Brain microvascular endothelial cell (primary cell): ENCODE data around the gene MMP11.

Experiments used
- DNase-seq: peaks from one replicate; pipeline ENCODE4 v3.0.0-alpha.2; 2020
- H3K27ac ChIP-seq: fragments of 250-450 bp; sonication (Bioruptor Pico); 2 replicates; pipeline ENCODE4 v1.5.1; 2020; ENCODE audit warnings: mild to moderate bottlenecking, moderate library complexity
- H3K27me3 ChIP-seq: fragments of 250-450 bp; sonication (Bioruptor Pico); replicated peaks from 2 replicates; pipeline ENCODE4 v1.5.1; 2020; ENCODE audit warnings: mild to moderate bottlenecking
- H3K36me3 ChIP-seq: fragments of 250-450 bp; sonication (Bioruptor Pico); replicated peaks from 2 replicates; pipeline ENCODE4 v1.5.1; 2020; ENCODE audit warnings: mild to moderate bottlenecking
- H3K4me3 ChIP-seq: 2 replicates; pipeline ENCODE4 v1.5.1; 2011; ENCODE audit warnings: low read depth, mild to moderate bottlenecking, control low read depth, low read length, moderate library complexity
- in situ Hi-C: cut with HindIII; loops from 2 replicates; pipeline ENCODE4 v1.10.0; 2017; ENCODE audit warnings: low sequenced_read_pairs, low pct_ligation_motif_present
- TF ChIP-seq, protein P1 (sequence below): IDR thresholded peaks from 2 replicates; pipeline ENCODE4 v1.5.1; 2011; ENCODE audit warnings: low read depth, mild to moderate bottlenecking, moderate library complexity, low read length, control low read depth, inconsistent platforms; ENCODE audit errors: missing control alignments

MMP11 gene

DNA sequence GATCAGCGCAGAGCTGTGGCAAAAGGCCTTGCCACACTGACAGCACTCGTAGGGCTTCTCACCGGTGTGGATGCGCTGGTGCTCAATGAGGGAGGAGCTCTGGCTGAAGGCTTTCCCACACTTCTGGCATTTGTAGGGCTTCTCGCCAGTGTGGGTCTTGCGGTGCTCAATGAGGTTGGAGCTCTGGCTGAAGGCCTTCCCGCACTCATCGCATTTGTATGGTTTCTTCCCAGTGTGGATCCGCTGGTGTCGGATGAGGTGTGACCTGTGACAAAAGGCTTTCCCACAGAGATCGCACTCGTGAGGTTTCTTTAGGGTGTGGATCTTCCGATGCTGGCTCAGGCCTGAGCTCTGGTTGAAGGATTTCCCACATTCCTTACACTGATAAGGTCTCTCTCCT lies 28.6 kb upstream of the MMP11 start:
- in situ Hi-C loops, result no loop called here
- Histone ChIP-seq H3K4me3 (no peak overlapping the region), H3K36me3 (peaks cover 30% of the 10 kb centered on the region), H3K27ac (no peak overlapping the region), H3K27me3 (no peaks in the 10 kb centered on the region)
- TF ChIP-seq, protein P1, sequence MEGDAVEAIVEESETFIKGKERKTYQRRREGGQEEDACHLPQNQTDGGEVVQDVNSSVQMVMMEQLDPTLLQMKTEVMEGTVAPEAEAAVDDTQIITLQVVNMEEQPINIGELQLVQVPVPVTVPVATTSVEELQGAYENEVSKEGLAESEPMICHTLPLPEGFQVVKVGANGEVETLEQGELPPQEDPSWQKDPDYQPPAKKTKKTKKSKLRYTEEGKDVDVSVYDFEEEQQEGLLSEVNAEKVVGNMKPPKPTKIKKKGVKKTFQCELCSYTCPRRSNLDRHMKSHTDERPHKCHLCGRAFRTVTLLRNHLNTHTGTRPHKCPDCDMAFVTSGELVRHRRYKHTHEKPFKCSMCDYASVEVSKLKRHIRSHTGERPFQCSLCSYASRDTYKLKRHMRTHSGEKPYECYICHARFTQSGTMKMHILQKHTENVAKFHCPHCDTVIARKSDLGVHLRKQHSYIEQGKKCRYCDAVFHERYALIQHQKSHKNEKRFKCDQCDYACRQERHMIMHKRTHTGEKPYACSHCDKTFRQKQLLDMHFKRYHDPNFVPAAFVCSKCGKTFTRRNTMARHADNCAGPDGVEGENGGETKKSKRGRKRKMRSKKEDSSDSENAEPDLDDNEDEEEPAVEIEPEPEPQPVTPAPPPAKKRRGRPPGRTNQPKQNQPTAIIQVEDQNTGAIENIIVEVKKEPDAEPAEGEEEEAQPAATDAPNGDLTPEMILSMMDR, result no peak
- no peak for DNase-seq

DNA sequence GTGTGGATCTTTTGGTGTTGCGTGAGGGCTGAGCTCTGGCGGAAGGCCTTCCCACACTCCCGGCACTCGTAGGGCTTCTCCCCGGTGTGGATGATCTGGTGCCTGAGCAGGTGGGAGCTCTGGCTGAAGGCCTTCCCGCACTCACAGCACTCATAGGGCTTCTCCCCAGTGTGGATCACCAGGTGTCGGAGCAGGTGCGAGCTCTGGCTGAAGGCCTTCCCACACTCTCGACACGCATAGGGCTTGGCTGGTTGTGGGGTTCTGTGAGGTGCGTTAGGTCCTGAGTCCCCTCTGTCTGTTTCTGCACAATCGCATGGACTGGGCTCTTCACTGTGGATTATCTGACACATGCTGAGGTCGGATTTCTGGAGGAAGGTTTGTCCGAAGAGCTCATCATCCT lies 28.2 kb upstream of the MMP11 start:
- Histone ChIP-seq H3K4me3 (no peak overlapping the region), H3K36me3 (peaks cover 30% of the 10 kb centered on the region), H3K27ac (no peak overlapping the region), H3K27me3 (no peaks in the 10 kb centered on the region)
- TF ChIP-seq, protein P1, result no peak
- in situ Hi-C loops, result no loop called here
- no peak for DNase-seq

DNA sequence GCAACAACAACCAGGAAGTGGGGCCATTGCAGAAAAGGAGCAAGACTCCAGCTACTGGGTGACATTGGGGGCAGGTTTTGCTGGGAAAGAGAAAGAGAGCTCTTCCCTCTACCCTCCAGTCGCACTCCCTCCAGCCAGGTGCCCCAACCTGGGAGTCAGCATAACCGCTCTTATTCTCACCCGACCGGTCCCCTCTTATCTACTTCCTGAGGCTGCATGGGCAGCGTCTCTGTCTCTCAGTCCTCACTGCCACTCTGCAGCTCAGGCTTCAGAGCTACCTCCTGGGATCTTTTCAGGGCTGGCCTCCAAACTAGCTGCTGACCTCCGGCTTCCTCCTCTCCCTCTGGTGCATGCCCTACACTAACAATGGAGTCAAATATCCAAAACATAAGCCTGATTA lies 26.9 kb upstream of the MMP11 start:
- peaks cover 30% of the 10 kb centered on the region for H3K36me3 ChIP-seq
- no peaks in the 10 kb centered on the region for H3K27me3 ChIP-seq
- H3K4me3 ChIP-seq, result no peak overlapping the region
- no peak overlapping the region for H3K27ac ChIP-seq
- TF ChIP-seq, protein P1, result no peak
- in situ Hi-C loops, result no loop called here
- no peak for DNase-seq

DNA sequence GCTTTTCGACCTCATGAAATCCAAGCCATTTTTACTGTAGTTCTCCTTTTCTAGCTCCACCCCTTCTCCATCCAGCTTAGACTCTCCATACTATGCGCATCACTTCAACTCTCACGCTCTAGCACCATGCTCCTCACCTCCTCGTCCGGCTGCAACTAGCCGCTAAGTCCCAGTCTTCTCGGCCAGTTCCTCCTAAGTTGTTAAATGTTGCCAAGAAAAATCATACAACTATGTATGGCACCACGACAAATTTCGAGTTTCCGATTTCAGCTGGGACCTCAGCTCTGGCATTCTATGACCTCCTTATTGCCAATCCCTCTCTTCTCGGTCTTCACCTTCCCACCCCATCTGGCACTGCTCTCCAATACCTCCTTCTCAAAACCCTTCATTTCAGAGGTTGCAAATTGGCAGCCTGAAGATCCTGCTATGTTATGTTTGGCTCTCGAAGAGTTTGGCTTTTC lies 22.8 kb upstream of the MMP11 start:
- no peak overlapping the region for H3K27ac ChIP-seq
- in situ Hi-C loops, result no loop called here

DNA sequence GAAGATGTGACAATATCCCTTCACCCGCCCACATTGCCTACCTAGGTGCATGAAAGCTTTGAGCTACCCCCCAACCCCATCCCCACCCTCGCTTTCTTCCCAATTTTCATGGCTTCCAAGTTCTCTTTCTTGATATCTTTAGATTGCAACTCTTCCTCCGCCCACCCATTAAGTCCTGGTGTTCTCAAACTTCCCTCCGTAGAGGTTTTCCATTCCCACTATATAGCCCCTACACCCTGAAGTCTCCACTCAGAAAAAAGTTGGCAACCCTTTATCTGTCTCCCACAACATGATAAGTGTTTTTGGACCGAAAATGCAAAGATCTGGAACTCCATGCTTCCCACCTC lies 22.3 kb upstream of the MMP11 start:
- H3K27me3 ChIP-seq, result no peaks in the 10 kb centered on the region
- H3K4me3 ChIP-seq, result peak overlapping the region; percentile 89
- DNase-seq, result no peak
- TF ChIP-seq, protein P1, result no peak
- in situ Hi-C loops, result no loop called here
- no peak overlapping the region for H3K27ac ChIP-seq
- H3K36me3 ChIP-seq, result peaks cover 2% of the 10 kb centered on the region

More for the DNA sequence above, 22.8 kb upstream of the MMP11 start:
- H3K36me3 ChIP-seq, result peaks cover 7% of the 10 kb centered on the region
- no peak for DNase-seq
- H3K27me3 ChIP-seq, result no peaks in the 10 kb centered on the region
- peak overlapping the region; percentile 89 for H3K4me3 ChIP-seq
- TF ChIP-seq, protein P1, result no peak

DNA sequence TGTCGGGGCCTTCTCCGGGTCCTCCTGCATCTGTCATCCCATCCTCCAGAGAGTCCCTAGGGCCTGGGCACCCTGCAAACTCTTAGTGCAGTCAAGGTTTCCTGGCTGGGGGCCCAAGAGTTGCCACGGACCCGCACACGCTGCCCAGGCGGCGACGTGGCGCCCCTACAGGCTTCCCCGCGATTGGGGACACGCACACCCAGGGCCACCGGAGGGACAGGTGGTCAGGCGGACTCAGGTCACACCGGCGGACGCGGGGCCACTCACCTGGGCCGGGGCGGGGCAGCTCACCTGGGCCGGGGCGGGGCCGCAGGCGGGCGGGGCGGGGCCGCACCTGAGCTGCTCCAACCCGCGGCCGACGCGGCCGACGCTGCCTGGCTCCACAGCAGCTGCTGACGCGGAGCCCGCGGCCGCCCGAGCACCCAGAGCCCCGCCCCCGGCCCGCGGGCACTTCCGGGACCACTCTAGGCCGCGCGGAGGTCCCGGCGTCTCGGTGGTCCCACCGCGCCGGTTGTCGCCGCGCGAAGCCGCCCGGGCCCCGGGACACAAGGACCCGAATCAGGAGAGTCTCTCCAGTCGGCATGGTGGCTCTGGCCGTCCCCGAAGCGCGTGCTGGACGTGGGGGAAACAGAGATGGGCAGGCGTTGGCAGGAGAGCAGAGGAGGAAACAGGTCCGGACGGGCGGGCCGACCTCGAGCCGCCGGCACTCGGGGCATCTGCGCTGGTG lies 21.8 kb upstream of the MMP11 start, which contains the start of gene ZNF70:
Gene ZNF70 (minus strand): TSS at position 399 of the 727 bp plus-strand sequence. CDS start 5,972 bp downstream, outside the sequence.
- Histone ChIP-seq H3K4me3 (peak within 1 kb of the TSS; percentile 89), H3K27ac (peak within 1 kb of the TSS; percentile 65), H3K27me3 (no peaks in the 10 kb centered on the region), H3K36me3 (no peaks in the 10 kb centered on the region)
- in situ Hi-C loops, result no loop called here
- TF ChIP-seq, protein P1, result peak; percentile 47
- DNase-seq, result peak; percentile 42
